GM23338 (cell line): ENCODE results near the gene HOXA2. TPM values are rescaled to one million over a fixed set of nuclear protein-coding genes. Genes with fewer than 3 reads are reported as not detected.

Source experiments
- ATAC-seq: fragments of 200-7000 bp; cut with Tn5 transposase; 3 replicates; pipeline ENCODE4 v1.9.1; 2020
- DNase-seq: peaks from one replicate; pipeline ENCODE4 v3.0.0-alpha.2; 2015; ENCODE audit warnings: low spot score
- H2AFZ ChIP-seq: fragments of 200-600 bp; sonication (generic); 2 replicates; pipeline ENCODE4 v1.8.0; 2016; ENCODE audit warnings: antibody characterized with exemption, mild to moderate bottlenecking, moderate library complexity
- H3F3A ChIP-seq: fragments of 200-600 bp; sonication (generic); replicated peaks from 2 replicates; pipeline ENCODE4 v1.8.0; 2017; ENCODE audit warnings: antibody characterized with exemption, mixed run types, low read depth
- H3K27ac ChIP-seq: fragments of 200-600 bp; sonication (generic); 2 replicates; pipeline ENCODE4 v1.6.1; 2016; ENCODE audit warnings: low read depth
- H3K27me3 ChIP-seq: fragments of 200-600 bp; sonication (generic); 2 replicates; pipeline ENCODE4 v1.8.0; 2016; ENCODE audit warnings: mild to moderate bottlenecking, mixed run types, moderate library complexity; ENCODE audit not compliant: insufficient read depth
- H3K36me3 ChIP-seq: fragments of 200-600 bp; sonication (generic); 2 replicates; pipeline ENCODE4 v1.8.0; 2016; ENCODE audit warnings: mild to moderate bottlenecking; ENCODE audit not compliant: insufficient read depth
- H3K4me1 ChIP-seq: fragments of 200-600 bp; sonication (generic); 2 replicates; pipeline ENCODE4 v1.8.0; 2016; ENCODE audit warnings: mild to moderate bottlenecking, moderate library complexity; ENCODE audit not compliant: insufficient read depth
- H3K4me2 ChIP-seq: fragments of 200-600 bp; sonication (generic); 2 replicates; pipeline ENCODE4 v1.7.1; 2017; ENCODE audit warnings: mixed run types
- H3K4me3 ChIP-seq: fragments of 200-600 bp; sonication (generic); 2 replicates; pipeline ENCODE4 v1.6.1; 2016; ENCODE audit warnings: mixed run types
- H3K79me2 ChIP-seq: fragments of 200-600 bp; sonication (generic); replicated peaks from 2 replicates; pipeline ENCODE4 v1.8.0; 2017; ENCODE audit warnings: mild to moderate bottlenecking; ENCODE audit not compliant: insufficient read depth
- H3K9me2 ChIP-seq: fragments of 200-600 bp; sonication (generic); 2 replicates; pipeline ENCODE4 v1.8.0; 2017; ENCODE audit not compliant: insufficient read depth
- H4K20me1 ChIP-seq: fragments of 200-600 bp; sonication (generic); replicated peaks from 2 replicates; pipeline ENCODE4 v1.8.0; 2017; ENCODE audit warnings: mild to moderate bottlenecking; ENCODE audit not compliant: insufficient read depth
- H3K27ac Mint-ChIP-seq: 2 replicates; pipeline ENCODE4 v1.8.0; 2020; ENCODE audit warnings: inconsistent platforms, mild to moderate bottlenecking, moderate library complexity, mixed read lengths
- H3K27me3 Mint-ChIP-seq: 3 replicates; pipeline ENCODE4 v1.8.0; 2022; ENCODE audit warnings: low read depth, mild to moderate bottlenecking, moderate library complexity, mixed read lengths, inconsistent platforms; ENCODE audit not compliant: insufficient read depth, poor library complexity
- H3K36me3 Mint-ChIP-seq: 3 replicates; pipeline ENCODE4 v1.8.0; 2021; ENCODE audit warnings: low read depth, mild to moderate bottlenecking, inconsistent platforms, moderate library complexity, mixed read lengths
- H3K4me1 Mint-ChIP-seq: 3 replicates; pipeline ENCODE4 v1.8.0; 2020; ENCODE audit warnings: mild to moderate bottlenecking, inconsistent platforms, mixed read lengths
- H3K4me3 Mint-ChIP-seq: 3 replicates; pipeline ENCODE4 v1.8.0; 2021; ENCODE audit warnings: moderate library complexity, mild to moderate bottlenecking, inconsistent platforms, mixed read lengths
- H3K9me3 Mint-ChIP-seq: 3 replicates; pipeline ENCODE4 v1.8.0; 2020; ENCODE audit warnings: moderate library complexity, mild to moderate bottlenecking, inconsistent platforms, mixed read lengths
- CREB1 ChIP-seq: fragments of 250-450 bp; sonication (Bioruptor Pico); IDR thresholded peaks from 2 replicates; pipeline ENCODE4 v1.5.0; 2020; ENCODE audit warnings: low read depth, mild to moderate bottlenecking, moderate library complexity
- EZH2 ChIP-seq: fragments of 200-600 bp; sonication (generic); IDR thresholded peaks from one replicate; pipeline ENCODE4 v1.8.0; 2017; ENCODE audit warnings: antibody characterized with exemption, mild to moderate bottlenecking, low read depth; ENCODE audit not compliant: unreplicated experiment
- JUNB ChIP-seq: IDR thresholded peaks from one replicate; pipeline ENCODE4 v1.6.1; 2016; ENCODE audit warnings: antibody characterized with exemption; ENCODE audit not compliant: unreplicated experiment
- NANOG ChIP-seq: IDR thresholded peaks from 2 replicates; pipeline ENCODE4 v1.6.1; 2016; ENCODE audit warnings: antibody characterized with exemption, borderline replicate concordance
- POLR2AphosphoS5 ChIP-seq: IDR thresholded peaks from 2 replicates; pipeline ENCODE4 v1.6.1; 2016; ENCODE audit warnings: antibody characterized with exemption, low read depth
- ZNF114 ChIP-seq: fragments of 250-450 bp; sonication (Bioruptor Pico); IDR thresholded peaks from 2 replicates; pipeline ENCODE4 v1.5.0; 2020; ENCODE audit warnings: mild to moderate bottlenecking, moderate library complexity
- polyA plus RNA-seq: library from polyadenylated mRNA; unstranded; fragments of >200 nt; fragmentation: Nextera tagmentation; extraction: Ambion mirVana; gene quantifications from 2 replicates; pipeline ENCODE4 v1.2.1, GENCODE V29; 2016
- total RNA-seq: library from RNA; depleted of rRNA; stranded (reverse); fragments of >200 nt; shearing (Covaris generic); gene quantifications from 2 replicates; pipeline ENCODE4 v1.2.3, GENCODE V29; 2014
- TF ChIP-seq, protein P1 (sequence below): fragments of 250-450 bp; sonication (Bioruptor Pico); IDR thresholded peaks from 2 replicates; pipeline ENCODE4 v1.5.0; 2020; ENCODE audit warnings: mild to moderate bottlenecking, moderate library complexity

Gene HOXA2
- total and polyA plus RNA-seq, 2 experiments from 2014 or later: not detected

DNA sequence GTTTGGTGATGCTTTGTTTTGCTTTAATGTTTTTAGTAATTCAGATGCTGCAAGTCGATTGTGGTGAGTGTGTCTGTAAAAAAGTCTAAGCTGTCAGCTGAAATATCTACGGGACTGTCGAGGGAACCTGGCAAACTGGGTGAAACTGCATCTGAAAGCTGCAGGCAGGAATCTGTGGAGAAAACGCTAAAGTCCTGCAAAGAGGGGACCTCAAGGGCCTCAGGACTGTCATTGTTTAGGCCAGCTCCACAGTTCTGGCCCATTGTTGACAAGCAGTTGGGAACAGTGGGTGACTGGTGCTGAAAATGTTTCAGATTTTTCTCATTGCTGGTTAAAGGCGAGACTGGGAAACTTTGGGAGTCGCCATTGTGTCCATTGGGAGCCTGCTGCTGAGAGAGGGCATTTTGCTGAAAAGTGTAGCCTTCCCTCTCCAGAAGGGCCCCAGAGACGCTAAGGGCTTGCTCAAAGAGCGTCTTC lies 1.8 kb downstream of the HOXA2 start:
- H2AFZ ChIP-seq: no peak overlapping the region
- no peaks in the 10 kb centered on the region for H3K36me3 Mint-ChIP-seq
- peaks cover 100% of the 10 kb centered on the region for H3K27me3 ChIP-seq

DNA sequence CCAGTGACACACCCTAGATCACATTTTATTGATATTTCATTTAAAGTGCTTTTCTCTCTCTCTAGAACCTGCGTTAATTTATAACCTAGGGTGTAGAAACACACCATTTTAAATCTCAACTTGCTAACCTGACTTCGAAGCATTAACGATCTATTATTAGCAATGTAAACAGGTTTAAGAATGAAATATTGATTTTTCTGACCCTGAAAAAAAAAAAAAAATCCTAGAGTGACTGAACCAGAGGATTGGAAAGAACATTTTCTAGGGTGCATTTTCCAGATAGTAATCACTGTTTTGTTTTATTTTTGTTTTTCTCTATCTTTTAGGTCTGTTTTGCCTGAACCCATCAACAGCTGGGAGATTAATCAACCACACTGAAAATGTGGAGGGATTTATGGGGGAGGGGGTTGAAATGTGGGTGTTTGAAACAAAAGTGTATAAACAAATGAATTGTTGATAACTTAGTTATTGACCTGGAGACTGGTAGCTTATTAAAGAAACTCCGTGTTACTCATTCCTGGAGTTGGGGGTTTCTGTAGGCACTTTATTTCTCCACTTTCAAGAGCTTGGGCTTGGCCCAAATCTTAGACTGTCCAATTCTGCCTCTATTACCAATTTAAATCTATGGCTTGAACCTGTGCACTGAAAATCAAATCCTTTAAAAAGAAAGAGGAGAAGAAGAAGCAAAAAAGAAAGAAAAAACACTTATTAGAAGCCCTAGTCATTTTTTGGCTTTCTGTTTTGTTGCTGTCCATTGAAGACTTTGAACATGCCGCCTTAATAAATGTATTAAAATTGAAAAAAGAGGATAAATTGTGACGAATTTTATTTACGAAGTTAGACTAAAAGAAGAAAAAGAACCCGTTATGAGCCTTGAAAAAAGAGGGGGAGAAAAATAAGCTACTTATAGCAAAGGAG lies 2.8 kb downstream of the HOXA2 start:
- peaks cover 62% of the 10 kb centered on the region for H4K20me1 ChIP-seq
- H3K4me3 ChIP-seq: no peak overlapping the region
- H3K27ac ChIP-seq: no peak overlapping the region
- no peak overlapping the region for H2AFZ ChIP-seq
- DNase-seq (no peak), ATAC-seq (no peak)
- H3K4me2 ChIP-seq: peak overlapping the region; percentile 76; the same call in 1 of the 2 replicates
- TF ChIP-seq EZH2 (peak; percentile 21), ZNF114 (no peak), POLR2AphosphoS5 (no peak), JUNB (no peak), CREB1 (CRISPR knock-in tag) (no peak), NANOG (no peak)
- H3K9me3 Mint-ChIP-seq: peaks cover 8% of the 10 kb centered on the region; the same call in 2 of the 3 replicates
- H3K27ac Mint-ChIP-seq: no peak overlapping the region
- H3K36me3 Mint-ChIP-seq: no peaks in the 10 kb centered on the region
- H3K79me2 ChIP-seq: no peaks in the 10 kb centered on the region
- H3K4me3 Mint-ChIP-seq: no peak overlapping the region; the same call in 2 of the 3 replicates
- peaks cover 57% of the 10 kb centered on the region for H3F3A ChIP-seq
- peaks cover 52% of the 10 kb centered on the region for H3K4me1 Mint-ChIP-seq
- H3K36me3 ChIP-seq: no peaks in the 10 kb centered on the region
- peaks cover 45% of the 10 kb centered on the region for H3K4me1 ChIP-seq
- H3K27me3 Mint-ChIP-seq: peaks cover 100% of the 10 kb centered on the region
- H3K9me2 ChIP-seq: no peaks in the 10 kb centered on the region
- H3K27me3 ChIP-seq: peaks cover 100% of the 10 kb centered on the region

More for the DNA sequence above, 1.8 kb downstream of the HOXA2 start:
- Histone ChIP-seq H4K20me1 (peaks cover 67% of the 10 kb centered on the region), H3F3A (peaks cover 55% of the 10 kb centered on the region), H3K4me2 (peak overlapping the region; percentile 76), H3K4me1 (peaks cover 41% of the 10 kb centered on the region), H3K27ac (no peak overlapping the region), H3K4me3 (peak overlapping the region; percentile 46), H3K9me2 (no peaks in the 10 kb centered on the region), H3K36me3 (no peaks in the 10 kb centered on the region), H3K79me2 (no peaks in the 10 kb centered on the region)
- H3K27ac Mint-ChIP-seq: no peak overlapping the region
- peak; percentile 62 for DNase-seq
- peak; percentile 8 for ATAC-seq
- H3K4me3 Mint-ChIP-seq: peak overlapping the region; percentile 37; the same call in 1 of the 3 replicates
- peaks cover 4% of the 10 kb centered on the region; the same call in 1 of the 3 replicates for H3K9me3 Mint-ChIP-seq
- peaks cover 100% of the 10 kb centered on the region for H3K27me3 Mint-ChIP-seq
- TF ChIP-seq CREB1 (CRISPR knock-in tag) (no peak), EZH2 (peak; percentile 33)
- H3K4me1 Mint-ChIP-seq: peaks cover 42% of the 10 kb centered on the region

DNA sequence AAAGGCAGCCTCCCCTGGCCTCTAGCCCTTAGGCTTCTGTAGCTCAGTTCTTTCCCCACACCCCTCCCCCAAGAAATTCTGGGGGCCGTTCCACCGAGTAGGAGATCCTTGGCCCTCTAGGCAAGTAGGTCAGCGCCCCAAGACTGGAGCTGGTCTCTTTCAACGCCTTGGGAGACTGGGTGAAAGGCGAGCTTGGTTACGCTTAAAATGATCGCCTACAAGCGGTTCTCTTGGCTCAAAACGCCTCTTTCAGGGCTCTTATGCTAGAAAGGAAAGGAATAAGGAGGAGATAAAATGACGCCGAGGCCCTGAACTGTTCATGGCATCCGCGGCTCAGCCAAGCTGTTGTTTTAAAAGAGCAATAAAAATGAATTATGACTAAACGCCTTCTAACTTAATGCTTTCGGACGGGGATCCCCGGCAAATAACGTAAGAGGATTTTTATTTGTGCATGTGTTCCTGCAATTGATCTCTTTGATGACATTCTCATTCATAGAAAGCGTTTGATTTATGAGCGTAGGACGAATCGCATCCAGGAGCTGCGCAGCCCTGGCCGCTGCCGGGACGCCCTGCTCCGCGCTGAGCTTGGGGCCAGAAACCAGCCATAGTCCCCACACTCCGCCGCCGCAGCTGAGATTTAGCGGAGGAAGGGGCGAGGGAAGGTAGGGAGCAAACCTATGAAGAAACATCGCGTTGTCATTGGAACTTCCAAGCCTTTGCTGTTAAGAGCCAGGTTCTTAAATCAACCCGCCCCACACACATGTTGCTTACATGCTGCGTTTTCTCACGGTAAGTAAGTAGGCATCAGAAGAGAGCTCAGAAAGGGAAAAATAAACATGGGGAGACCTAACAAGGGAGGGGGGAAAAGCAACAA lies 3.7 kb downstream of the HOXA2 start:
- Mint-ChIP-seq H3K4me3 (no peak overlapping the region), H3K9me3 (peaks cover 8% of the 10 kb centered on the region; the same call in 2 of the 3 replicates), H3K36me3 (no peaks in the 10 kb centered on the region), H3K27ac (no peak overlapping the region), H3K27me3 (peaks cover 100% of the 10 kb centered on the region), H3K4me1 (peaks cover 59% of the 10 kb centered on the region)
- Histone ChIP-seq H3K9me2 (no peaks in the 10 kb centered on the region), H2AFZ (no peak overlapping the region), H3K27ac (no peak overlapping the region), H3K4me3 (no peak overlapping the region), H3K27me3 (peaks cover 100% of the 10 kb centered on the region), H3K36me3 (no peaks in the 10 kb centered on the region), H3K79me2 (no peaks in the 10 kb centered on the region), H3F3A (peaks cover 53% of the 10 kb centered on the region), H4K20me1 (peaks cover 57% of the 10 kb centered on the region), H3K4me2 (peak overlapping the region; percentile 84), H3K4me1 (peaks cover 50% of the 10 kb centered on the region)
- ATAC-seq (peak; percentile 5), DNase-seq (peak; percentile 64)
- TF ChIP-seq, protein P1, sequence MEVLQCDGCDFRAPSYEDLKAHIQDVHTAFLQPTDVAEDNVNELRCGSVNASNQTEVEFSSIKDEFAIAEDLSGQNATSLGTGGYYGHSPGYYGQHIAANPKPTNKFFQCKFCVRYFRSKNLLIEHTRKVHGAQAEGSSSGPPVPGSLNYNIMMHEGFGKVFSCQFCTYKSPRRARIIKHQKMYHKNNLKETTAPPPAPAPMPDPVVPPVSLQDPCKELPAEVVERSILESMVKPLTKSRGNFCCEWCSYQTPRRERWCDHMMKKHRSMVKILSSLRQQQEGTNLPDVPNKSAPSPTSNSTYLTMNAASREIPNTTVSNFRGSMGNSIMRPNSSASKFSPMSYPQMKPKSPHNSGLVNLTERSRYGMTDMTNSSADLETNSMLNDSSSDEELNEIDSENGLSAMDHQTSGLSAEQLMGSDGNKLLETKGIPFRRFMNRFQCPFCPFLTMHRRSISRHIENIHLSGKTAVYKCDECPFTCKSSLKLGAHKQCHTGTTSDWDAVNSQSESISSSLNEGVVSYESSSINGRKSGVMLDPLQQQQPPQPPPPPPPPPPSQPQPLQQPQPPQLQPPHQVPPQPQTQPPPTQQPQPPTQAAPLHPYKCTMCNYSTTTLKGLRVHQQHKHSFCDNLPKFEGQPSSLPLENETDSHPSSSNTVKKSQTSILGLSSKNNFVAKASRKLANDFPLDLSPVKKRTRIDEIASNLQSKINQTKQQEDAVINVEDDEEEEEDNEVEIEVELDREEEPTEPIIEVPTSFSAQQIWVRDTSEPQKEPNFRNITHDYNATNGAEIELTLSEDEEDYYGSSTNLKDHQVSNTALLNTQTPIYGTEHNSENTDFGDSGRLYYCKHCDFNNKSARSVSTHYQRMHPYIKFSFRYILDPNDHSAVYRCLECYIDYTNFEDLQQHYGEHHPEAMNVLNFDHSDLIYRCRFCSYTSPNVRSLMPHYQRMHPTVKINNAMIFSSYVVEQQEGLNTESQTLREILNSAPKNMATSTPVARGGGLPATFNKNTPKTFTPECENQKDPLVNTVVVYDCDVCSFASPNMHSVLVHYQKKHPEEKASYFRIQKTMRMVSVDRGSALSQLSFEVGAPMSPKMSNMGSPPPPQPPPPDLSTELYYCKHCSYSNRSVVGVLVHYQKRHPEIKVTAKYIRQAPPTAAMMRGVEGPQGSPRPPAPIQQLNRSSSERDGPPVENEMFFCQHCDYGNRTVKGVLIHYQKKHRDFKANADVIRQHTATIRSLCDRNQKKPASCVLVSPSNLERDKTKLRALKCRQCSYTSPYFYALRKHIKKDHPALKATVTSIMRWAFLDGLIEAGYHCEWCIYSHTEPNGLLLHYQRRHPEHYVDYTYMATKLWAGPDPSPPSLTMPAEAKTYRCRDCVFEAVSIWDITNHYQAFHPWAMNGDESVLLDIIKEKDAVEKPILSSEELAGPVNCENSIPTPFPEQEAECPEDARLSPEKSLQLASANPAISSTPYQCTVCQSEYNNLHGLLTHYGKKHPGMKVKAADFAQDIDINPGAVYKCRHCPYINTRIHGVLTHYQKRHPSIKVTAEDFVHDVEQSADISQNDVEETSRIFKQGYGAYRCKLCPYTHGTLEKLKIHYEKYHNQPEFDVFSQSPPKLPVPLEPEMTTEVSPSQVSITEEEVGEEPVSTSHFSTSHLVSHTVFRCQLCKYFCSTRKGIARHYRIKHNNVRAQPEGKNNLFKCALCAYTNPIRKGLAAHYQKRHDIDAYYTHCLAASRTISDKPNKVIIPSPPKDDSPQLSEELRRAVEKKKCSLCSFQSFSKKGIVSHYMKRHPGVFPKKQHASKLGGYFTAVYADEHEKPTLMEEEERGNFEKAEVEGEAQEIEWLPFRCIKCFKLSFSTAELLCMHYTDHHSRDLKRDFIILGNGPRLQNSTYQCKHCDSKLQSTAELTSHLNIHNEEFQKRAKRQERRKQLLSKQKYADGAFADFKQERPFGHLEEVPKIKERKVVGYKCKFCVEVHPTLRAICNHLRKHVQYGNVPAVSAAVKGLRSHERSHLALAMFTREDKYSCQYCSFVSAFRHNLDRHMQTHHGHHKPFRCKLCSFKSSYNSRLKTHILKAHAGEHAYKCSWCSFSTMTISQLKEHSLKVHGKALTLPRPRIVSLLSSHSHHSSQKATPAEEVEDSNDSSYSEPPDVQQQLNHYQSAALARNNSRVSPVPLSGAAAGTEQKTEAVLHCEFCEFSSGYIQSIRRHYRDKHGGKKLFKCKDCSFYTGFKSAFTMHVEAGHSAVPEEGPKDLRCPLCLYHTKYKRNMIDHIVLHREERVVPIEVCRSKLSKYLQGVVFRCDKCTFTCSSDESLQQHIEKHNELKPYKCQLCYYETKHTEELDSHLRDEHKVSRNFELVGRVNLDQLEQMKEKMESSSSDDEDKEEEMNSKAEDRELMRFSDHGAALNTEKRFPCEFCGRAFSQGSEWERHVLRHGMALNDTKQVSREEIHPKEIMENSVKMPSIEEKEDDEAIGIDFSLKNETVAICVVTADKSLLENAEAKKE (CRISPR knock-in tag): no peak
